IMR-90 (cell line): Measurements from ENCODE around the gene MTR.

Experiments
- BHLHE40 ChIP-seq: fragments of 150-350 bp; IDR thresholded peaks from 2 replicates; pipeline ENCODE4 v1.6.1; 2016; ENCODE audit warnings: mild to moderate bottlenecking, low read depth, low read length
- CEBPB ChIP-seq: IDR thresholded peaks from 2 replicates; pipeline ENCODE4 v1.6.1; 2012; ENCODE audit warnings: low read depth, low read length, improper control_type of control experiment
- ELK1 ChIP-seq: fragments of 150-350 bp; IDR thresholded peaks from 2 replicates; pipeline ENCODE4 v1.6.1; 2016; ENCODE audit warnings: low read depth, mild to moderate bottlenecking, low read length, moderate library complexity, borderline replicate concordance
- MAZ ChIP-seq: IDR thresholded peaks from 2 replicates; pipeline ENCODE4 v1.6.1; 2012; ENCODE audit warnings: low read depth, mild to moderate bottlenecking, low read length, improper control_type of control experiment, moderate library complexity, borderline replicate concordance
- RCOR1 ChIP-seq: IDR thresholded peaks from 2 replicates; pipeline ENCODE4 v1.6.1; 2012; ENCODE audit warnings: mild to moderate bottlenecking, low read length, improper control_type of control experiment; ENCODE audit not compliant: insufficient replicate concordance
- TF ChIP-seq, protein P1 (sequence below): conservative IDR thresholded peaks from 2 replicates; pipeline ENCODE4 v1.5.1; 2012; ENCODE audit warnings: mild to moderate bottlenecking, low read depth, low read length, improper control_type of control experiment
- TF ChIP-seq, protein P2 (sequence below): fragments of 150-350 bp; IDR thresholded peaks from 2 replicates; pipeline ENCODE4 v1.6.1; 2017; ENCODE audit warnings: mild to moderate bottlenecking, antibody characterized with exemption, low read length, low read depth

DNA sequence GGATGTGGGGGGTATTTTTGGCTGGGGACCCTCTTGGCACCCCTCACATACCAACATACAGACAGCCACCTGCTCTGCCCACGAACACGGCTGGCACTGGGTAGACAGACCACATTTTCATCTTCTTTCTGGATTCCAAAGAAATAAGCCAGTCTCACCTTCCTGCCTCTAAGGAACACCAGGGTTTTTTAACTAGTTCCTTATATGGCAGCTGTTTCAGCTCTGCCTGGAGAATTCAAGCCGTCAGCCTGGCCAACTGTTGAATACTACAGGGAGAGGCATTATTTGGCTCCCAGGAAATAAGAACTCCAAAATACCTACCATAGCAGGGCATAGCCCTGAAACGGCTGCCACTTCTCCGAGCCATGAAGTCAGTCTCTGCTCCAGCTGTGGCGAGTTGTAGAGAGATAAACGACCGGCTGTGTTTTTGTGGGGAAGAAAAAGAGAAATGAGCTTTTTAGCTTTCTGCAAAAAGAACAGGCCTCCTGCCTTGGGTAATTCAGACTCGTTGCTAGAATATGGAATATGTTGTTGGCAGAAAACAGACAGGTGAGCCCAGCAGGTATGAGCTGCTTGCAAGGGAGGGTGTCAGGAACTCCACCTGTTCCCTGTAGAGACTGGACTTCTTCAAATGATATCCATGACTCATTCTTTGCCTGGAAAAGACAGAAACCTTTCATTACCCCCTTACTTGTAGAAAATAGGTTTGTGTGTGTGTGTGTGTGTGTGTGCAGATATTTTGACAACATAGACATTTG is 157.3 kb downstream of the MTR start:
- TF ChIP-seq RCOR1 (no peak), CEBPB (no peak), MAZ (no peak), ELK1 (no peak), BHLHE40 (no peak)
- TF ChIP-seq, protein P1, sequence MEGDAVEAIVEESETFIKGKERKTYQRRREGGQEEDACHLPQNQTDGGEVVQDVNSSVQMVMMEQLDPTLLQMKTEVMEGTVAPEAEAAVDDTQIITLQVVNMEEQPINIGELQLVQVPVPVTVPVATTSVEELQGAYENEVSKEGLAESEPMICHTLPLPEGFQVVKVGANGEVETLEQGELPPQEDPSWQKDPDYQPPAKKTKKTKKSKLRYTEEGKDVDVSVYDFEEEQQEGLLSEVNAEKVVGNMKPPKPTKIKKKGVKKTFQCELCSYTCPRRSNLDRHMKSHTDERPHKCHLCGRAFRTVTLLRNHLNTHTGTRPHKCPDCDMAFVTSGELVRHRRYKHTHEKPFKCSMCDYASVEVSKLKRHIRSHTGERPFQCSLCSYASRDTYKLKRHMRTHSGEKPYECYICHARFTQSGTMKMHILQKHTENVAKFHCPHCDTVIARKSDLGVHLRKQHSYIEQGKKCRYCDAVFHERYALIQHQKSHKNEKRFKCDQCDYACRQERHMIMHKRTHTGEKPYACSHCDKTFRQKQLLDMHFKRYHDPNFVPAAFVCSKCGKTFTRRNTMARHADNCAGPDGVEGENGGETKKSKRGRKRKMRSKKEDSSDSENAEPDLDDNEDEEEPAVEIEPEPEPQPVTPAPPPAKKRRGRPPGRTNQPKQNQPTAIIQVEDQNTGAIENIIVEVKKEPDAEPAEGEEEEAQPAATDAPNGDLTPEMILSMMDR, result no peak
- TF ChIP-seq, protein P2, sequence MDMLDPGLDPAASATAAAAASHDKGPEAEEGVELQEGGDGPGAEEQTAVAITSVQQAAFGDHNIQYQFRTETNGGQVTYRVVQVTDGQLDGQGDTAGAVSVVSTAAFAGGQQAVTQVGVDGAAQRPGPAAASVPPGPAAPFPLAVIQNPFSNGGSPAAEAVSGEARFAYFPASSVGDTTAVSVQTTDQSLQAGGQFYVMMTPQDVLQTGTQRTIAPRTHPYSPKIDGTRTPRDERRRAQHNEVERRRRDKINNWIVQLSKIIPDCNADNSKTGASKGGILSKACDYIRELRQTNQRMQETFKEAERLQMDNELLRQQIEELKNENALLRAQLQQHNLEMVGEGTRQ, result no peak
